ENCODE results near the gene RAB3C. TPM values are rescaled to one million over a fixed set of nuclear protein-coding genes. Genes with fewer than 3 reads are reported as not detected.

The RAB3C gene
- total RNA-seq, 2 experiments from 2014 or later = not detected

DNA sequence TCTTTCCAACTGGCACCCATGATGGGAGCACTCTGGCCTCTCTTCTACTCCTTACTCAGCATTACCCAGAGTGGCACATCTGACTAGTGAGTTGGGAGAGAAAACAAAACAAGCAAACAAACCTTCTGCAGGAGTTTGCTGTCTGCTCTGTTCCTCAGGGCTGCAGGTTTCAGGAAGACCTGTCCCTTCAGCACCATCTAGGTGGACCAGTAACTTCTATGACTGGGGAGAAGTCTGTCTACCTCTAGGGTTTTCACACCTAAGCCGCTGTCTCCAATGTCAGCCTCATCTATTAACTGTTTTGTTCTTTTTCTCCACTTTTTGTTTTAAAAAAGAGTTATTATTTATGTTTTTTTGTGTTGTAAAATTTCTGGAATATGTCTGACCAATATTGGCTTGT, 58.7 kb downstream of the RAB3C start:
- intact Hi-C loops (cut with DNase I, micrococcal nuclease) = no loop called here

GRCh38 chr5:58648846-58649245, 66.0 kb downstream of the RAB3C start:
- CTCF ChIA-PET = no interaction called here
- H3K27me3 ChIP-seq (ENCODE audit: control insufficient read depth in 1 of 2, insufficient read depth in 2 of 2, low read length in 2 of 2) = no peaks in the 10 kb centered on the region
- Mint-ChIP-seq H3K4me3 (no peak overlapping the region), H3K36me3 (ENCODE audit: low read depth) (no peaks in the 10 kb centered on the region), H3K9me3 (no peaks in the 10 kb centered on the region), H3K27me3 (peaks cover 3% of the 10 kb centered on the region), H3K27ac (no peak overlapping the region), H3K4me1 (ENCODE audit: low read depth) (no peaks in the 10 kb centered on the region)
- ATAC-seq (ENCODE audit: poor library complexity) (no peak), DNase-seq (no peak)
- no peaks in the 10 kb centered on the region for H3K4me1 ChIP-seq (ENCODE audit: insufficient read depth, low read length)
- H3K4me3 ChIP-seq (ENCODE audit: low read length) = no peak overlapping the region
- H3K27ac ChIP-seq (ENCODE audit: low read depth in 1 of 2, low read length in 2 of 2) = no peak overlapping the region
- no peaks in the 10 kb centered on the region for H3K9me3 ChIP-seq (ENCODE audit: control insufficient read depth in 1 of 2, insufficient read depth in 1 of 2, low read length in 2 of 2)
- intact Hi-C loops (cut with DNase I, micrococcal nuclease) = no loop called here
- TF ChIP-seq CTCF (IDR thresholded peaks at IDR 0.05) = no peak
- POLR2A ChIA-PET = no interaction called here
- no peaks in the 10 kb centered on the region for H3K36me3 ChIP-seq (ENCODE audit: insufficient read depth, low read length)

More for the DNA sequence above, 58.7 kb downstream of the RAB3C start:
- Histone ChIP-seq H3K36me3 (ENCODE audit: insufficient read depth, low read length) (no peaks in the 10 kb centered on the region), H3K4me3 (ENCODE audit: low read length) (no peak overlapping the region), H3K9me3 (ENCODE audit: control insufficient read depth in 1 of 2, insufficient read depth in 1 of 2, low read length in 2 of 2) (no peaks in the 10 kb centered on the region), H3K27ac (ENCODE audit: low read depth in 1 of 2, low read length in 2 of 2) (no peak overlapping the region), H3K4me1 (ENCODE audit: insufficient read depth, low read length) (no peaks in the 10 kb centered on the region), H3K27me3 (ENCODE audit: control insufficient read depth in 1 of 2, insufficient read depth in 2 of 2, low read length in 2 of 2) (peaks cover 0 to 4% of the 10 kb centered on the region in 2 experiments)
- Mint-ChIP-seq H3K27me3 (peaks cover 4% of the 10 kb centered on the region), H3K27ac (no peak overlapping the region), H3K36me3 (ENCODE audit: low read depth) (no peaks in the 10 kb centered on the region), H3K4me1 (ENCODE audit: low read depth) (no peaks in the 10 kb centered on the region), H3K9me3 (peaks cover 2% of the 10 kb centered on the region), H3K4me3 (no peak overlapping the region)
- POLR2A ChIA-PET = no interaction called here
- CTCF ChIA-PET = no interaction called here
- ATAC-seq (ENCODE audit: poor library complexity) (no peak), DNase-seq (no peak)
- no peak for TF ChIP-seq CTCF (IDR thresholded peaks at IDR 0.05)

- H3K27me3 ChIP-seq (ENCODE audit: control insufficient read depth in 1 of 2, insufficient read depth in 2 of 2, low read length in 2 of 2) = no peaks in the 10 kb centered on the region
- DNase-seq (no peak), ATAC-seq (ENCODE audit: poor library complexity) (no peak)
- Mint-ChIP-seq H3K27ac (no peak overlapping the region), H3K4me1 (ENCODE audit: low read depth) (no peaks in the 10 kb centered on the region), H3K4me3 (no peak overlapping the region), H3K27me3 (peaks cover 3% of the 10 kb centered on the region), H3K9me3 (no peaks in the 10 kb centered on the region), H3K36me3 (ENCODE audit: low read depth) (no peaks in the 10 kb centered on the region)
- H3K4me3 ChIP-seq (ENCODE audit: low read length) = no peak overlapping the region
- no peaks in the 10 kb centered on the region for H3K4me1 ChIP-seq (ENCODE audit: insufficient read depth, low read length)
- H3K36me3 ChIP-seq (ENCODE audit: insufficient read depth, low read length) = no peaks in the 10 kb centered on the region
- intact Hi-C loops (cut with DNase I, micrococcal nuclease) = no loop called here
- no peak for TF ChIP-seq CTCF (IDR thresholded peaks at IDR 0.05)
- H3K27ac ChIP-seq (ENCODE audit: low read depth in 1 of 2, low read length in 2 of 2) = no peak overlapping the region
- no peaks in the 10 kb centered on the region for H3K9me3 ChIP-seq (ENCODE audit: control insufficient read depth in 1 of 2, insufficient read depth in 1 of 2, low read length in 2 of 2)
- CTCF ChIA-PET = no interaction called here
- POLR2A ChIA-PET = no interaction called here
Observed at GRCh38 chr5:58649716-58650115, 66.8 kb downstream of the RAB3C start.

All from CD4-positive, alpha-beta T cell (primary cell).